Upper lobe of left lung (tissue), 4 donors: ENCODE results near the gene PSMA6.

Experiments used
- CTCF ChIP-seq, 6 experiments: fragments of 450-650 bp in 4 of 6; fragments of 200-600 bp in 2 of 6; sonication (generic) in 2 of 6; IDR thresholded peaks; one replicate each; pipeline ENCODE4 v1.5.1; 2016 to 2019; ENCODE audit warnings: antibody characterized with exemption in 6 of 6
- EP300 ChIP-seq, 4 donors: sonication (generic); formaldehyde crosslinking; IDR thresholded peaks; one replicate each; pipeline ENCODE4 v1.5.1; 2017; ENCODE audit warnings: antibody characterized with exemption in 4 of 4, control low read depth in 2 of 4
- POLR2A ChIP-seq, 4 donors: fragments of 450-650 bp; IDR thresholded peaks; one replicate each; pipeline ENCODE4 v1.5.1; 2016 to 2017; ENCODE audit warnings: antibody characterized with exemption in 4 of 4, mild to moderate bottlenecking in 2 of 4
- POLR2AphosphoS5 ChIP-seq, 2 donors: sonication (generic); formaldehyde crosslinking; IDR thresholded peaks; one replicate each; pipeline ENCODE4 v1.5.1; 2017; ENCODE audit warnings: antibody characterized with exemption in 2 of 2

GRCh38 chr14:35250319-35250718, 41.9 kb upstream of the PSMA6 start:
- TF ChIP-seq CTCF (IDR thresholded peaks at IDR 0.05) (no peak), POLR2AphosphoS5 (IDR thresholded peaks at IDR 0.05) (no peak), POLR2A (IDR thresholded peaks at IDR 0.05) (no peak), EP300 (IDR thresholded peaks at IDR 0.05) (no peak)
